Stimulated activated CD4-positive, alpha-beta T cell treated with anti-CD3 and anti-CD28 coated beads, TNF-alpha, amount 100 ng/mL, for 24 hours (primary cell): Measurements from ENCODE around the gene PLXNA4.

Experiments
- DNase-seq, 3 experiments: peaks; one replicate each; pipeline ENCODE4 v3.0.0-alpha.2; 2020; ENCODE audit warnings: low read depth in 3 of 3

The PLXNA4 gene

DNA sequence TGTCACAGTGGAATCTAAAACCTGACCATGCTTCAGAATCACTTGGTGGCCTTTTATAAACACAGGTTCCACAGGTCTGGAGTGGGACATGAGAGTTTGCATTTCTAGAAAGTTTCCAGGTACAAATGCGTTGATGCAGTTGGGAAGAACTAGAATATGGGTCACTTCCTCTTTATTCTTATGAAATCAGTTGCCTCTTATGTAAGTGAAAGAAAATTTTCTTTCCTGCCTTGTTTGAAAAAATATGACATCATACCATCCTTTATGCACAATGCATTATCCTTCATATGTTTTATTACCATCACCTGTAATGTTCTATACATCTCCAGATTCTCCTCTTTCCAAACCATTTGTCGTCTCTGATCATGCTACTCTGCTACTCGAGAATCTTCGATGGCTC is 44.0 kb downstream of the PLXNA4 start:
- no peak for DNase-seq

DNA sequence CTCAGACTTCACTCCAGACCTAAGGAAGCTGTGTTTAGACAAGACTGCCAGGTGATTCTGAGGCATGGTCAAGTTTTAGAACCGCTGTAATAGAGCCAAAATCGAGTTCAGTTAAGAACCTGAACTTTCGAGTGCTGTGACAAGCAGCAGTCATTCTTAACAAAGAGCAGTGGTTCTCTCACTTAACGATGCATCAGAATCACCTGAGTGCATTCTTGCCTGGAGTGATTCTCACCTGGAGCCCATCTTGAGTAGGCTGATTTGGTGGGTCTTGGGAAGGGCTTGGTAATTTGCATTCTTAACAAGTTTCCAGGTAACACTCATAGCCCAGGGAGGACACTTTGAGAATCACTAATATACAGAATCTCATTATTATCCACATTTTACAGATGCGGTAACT is 44.7 kb downstream of the PLXNA4 start:
- no peak for DNase-seq

DNA sequence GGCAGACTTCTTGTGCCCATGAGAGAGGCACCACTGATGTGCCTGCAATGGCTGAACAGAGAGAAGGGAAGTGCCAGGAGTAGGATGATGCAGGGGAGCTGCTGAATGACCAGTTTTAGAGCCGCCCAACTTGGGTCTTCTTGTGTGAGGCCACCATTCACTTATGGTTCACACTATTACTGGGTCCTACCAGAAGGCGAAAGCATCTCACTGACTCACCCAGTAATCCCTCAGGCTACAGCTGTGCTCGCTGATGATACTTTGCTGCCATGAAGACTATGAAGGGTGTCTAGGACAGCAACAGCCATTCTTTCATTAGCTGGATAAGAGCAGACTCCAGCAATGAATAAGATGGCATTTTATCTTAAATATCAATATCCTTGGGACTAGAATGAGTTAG is 47.6 kb downstream of the PLXNA4 start:
- no peak for DNase-seq

- no peak for DNase-seq
These were observed 48.5 kb downstream of the PLXNA4 start for GRCh38 chr7:132527467-132528410.

DNA sequence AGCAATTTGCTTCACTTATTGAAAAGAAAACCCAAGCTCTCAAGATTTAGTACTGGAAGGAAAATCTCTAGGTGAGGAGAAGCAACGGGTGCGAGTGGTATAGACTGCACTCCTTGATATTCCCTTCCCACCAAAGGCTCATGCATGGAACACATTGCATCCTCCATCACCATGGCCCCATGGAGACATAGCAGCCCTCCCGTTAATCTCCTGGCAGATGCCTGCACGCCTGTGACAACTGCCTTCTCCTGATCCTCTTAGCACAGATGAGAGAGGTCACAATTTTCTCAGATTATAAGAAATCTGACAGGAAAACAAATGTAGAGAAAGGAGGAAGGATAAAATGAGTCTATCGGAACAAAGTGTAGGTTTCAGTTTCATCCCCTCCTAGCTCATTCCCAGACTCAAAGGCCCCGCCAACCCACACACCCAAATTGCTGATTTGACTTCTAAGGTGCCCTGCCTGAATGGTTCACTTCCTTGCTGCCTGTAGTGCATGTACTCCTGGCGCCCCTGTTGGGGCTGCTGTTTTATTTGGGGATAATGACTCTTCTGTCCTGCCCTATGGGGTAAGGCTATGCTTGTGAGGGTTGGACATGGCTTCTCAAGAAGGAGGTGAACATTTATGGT is 50.0 kb downstream of the PLXNA4 start:
- DNase-seq, result peak in 2 of 3 experiments; percentile 4 to 23

DNA sequence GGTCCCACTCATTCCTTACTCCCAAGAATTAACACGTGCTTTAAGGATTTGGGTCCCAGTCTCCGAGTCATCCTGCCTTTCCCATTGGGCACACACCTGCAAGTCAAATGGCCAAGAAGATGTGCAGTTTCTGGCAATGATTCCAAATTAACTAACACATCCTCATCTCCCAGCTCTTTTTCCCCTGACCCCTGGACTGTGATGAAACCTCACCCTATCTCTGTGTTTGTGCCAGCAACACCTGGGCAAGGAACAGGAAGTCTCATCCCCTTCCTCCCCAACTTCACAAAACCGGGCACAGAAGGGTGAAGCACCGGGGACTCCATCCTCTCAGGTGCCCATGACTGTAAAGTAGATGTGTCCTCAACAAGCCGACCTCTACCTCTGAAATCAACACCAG is 54.8 kb downstream of the PLXNA4 start:
- no peak for DNase-seq

GRCh38 chr7:132520591-132521280 is 55.5 kb downstream of the PLXNA4 start:
- no peak for DNase-seq

- DNase-seq, result no peak
These were observed 56.3 kb downstream of the PLXNA4 start for GRCh38 chr7:132519936-132520335.

DNA sequence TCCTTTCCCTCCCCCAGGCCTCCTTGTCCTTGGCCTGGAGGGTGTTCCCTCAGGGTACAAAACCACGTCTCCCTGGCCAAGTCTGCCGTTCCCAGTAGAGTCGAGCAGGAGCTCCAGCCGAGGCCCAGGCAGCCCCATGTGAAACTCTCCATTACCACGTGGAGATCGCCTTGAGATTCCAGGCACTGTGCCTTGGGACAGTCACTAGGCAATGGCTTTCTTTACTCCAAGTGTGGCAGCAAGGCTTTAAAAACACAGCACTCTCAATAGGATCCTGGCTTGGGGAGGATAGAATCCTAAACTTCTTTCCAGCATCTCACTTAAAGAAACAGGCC is 57.5 kb downstream of the PLXNA4 start:
- DNase-seq, result no peak

GRCh38 chr7:132518102-132518838 is 58.0 kb downstream of the PLXNA4 start:
- no peak for DNase-seq

GRCh38 chr7:132516042-132516840 is 60.0 kb downstream of the PLXNA4 start:
- no peak for DNase-seq

DNA sequence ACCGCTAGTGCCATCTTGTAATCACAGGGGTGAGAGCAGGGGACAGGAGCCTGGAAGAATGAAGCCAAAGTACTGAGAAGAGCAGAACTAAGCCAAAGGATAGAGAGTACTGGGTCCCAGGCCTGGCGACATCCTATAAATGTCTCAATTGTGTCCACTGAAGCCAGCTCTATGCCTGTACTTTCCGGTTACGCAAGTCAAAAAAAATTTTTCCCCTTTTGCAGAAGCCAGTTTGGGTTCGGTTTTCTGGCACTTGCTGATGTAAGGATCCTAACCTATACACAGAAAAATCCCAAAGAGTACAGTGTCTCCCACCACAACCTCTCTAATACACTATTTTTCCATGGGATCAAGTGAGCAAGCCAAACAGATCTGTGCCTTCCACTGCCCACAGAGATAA is 61.1 kb downstream of the PLXNA4 start:
- DNase-seq, result no peak

GRCh38 chr7:132514430-132514829 is 61.8 kb downstream of the PLXNA4 start:
- DNase-seq, result no peak

DNA sequence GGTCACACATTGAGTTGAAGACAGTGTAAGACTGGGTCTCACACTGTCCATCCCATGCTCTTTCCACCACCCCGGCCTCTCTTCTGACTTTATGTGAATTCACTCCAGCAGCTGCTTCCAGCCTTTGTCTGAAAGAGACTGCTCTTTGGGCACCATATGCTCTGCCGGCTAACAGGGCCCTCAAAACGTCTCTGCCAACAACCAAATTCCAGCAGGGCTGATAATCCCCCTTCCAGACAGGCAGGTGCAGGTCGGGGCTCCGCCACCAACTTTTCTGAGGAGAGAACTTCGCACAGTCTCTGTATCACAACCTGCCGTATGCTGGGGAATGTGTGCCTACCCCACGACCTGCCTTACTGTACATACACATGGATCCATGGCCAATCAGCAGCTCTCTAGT is 64.3 kb downstream of the PLXNA4 start:
- no peak for DNase-seq

- DNase-seq, result no peak
These were observed 64.9 kb downstream of the PLXNA4 start for GRCh38 chr7:132511387-132511786.

DNA sequence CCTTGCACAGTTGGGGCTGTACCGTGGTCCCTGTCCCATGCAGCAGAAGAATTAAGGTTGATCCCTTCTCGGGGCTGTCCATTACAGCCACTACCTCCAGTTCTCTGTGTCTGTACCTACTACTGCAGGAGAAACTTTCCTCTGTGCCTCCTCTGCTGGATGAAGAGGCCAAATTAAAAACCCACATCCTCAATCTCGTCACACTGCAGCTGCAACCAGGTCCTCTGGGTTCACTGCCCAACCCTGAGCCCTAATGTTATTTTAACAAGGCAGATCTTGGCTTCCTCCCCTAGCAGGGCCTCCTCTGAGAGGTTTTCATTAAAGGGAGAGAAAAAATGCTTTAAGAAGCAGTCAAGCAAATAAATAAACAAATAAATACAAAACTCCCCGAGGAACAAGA is 66.6 kb downstream of the PLXNA4 start:
- DNase-seq, result no peak

GRCh38 chr7:132508724-132509353 is 67.4 kb downstream of the PLXNA4 start:
- DNase-seq, result no peak

DNA sequence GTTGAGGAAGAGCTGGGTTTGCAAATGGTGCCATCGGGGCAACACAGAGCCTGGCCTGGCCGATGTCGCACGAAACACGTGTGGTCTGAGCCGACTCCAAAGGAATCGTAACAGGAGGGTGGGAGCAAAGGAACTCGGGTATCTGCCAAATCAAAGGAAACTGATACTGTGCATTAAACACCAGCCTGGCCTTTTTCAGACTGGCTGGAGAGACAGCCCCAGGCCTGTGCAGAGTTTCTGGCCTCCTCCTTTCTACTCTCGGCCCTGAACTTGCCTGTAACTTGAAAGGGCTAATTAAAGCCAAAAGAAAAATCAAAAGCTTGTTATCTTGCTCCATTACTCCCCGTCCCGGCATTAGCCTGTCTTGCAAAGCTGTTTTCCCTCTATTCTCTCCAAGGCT is 71.4 kb downstream of the PLXNA4 start:
- no peak for DNase-seq

DNA sequence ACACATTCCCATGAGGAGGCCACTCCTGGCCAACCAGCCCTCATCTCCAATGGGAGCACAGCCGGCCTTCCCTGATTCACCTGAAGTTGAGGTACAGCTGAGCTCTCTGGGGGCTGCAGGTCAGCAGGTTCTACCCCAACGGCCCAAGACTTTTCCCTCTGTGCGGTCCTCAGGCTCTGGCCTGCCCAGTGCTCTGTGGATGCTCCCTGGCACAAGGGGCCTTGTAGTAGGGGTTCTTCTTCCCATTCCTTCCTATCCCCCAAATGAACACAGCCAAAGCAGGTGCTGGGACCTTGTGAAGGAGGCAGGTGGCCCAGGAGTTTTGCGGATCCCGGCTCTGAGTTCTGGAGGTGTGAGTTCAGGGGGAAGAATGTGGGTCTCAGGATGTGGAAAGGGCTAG is 72.2 kb downstream of the PLXNA4 start:
- no peak for DNase-seq

- no peak for DNase-seq
These were observed 72.9 kb downstream of the PLXNA4 start for GRCh38 chr7:132503415-132503814.

GRCh38 chr7:132501956-132502355 is 74.3 kb downstream of the PLXNA4 start:
- no peak for DNase-seq
